Hindlimb muscle (tissue), 1 donor: Measurements from ENCODE around the gene L2HGDH. TPM values are rescaled to one million over a fixed set of nuclear protein-coding genes. Genes with fewer than 3 reads are reported as not detected.

Source experiments
- DNase-seq: peaks from one replicate; pipeline ENCODE4 v3.0.0-alpha.2; 2013
- polyA plus RNA-seq: library from polyadenylated mRNA; unstranded; fragments of 120-200 nt; gene quantifications from one replicate; pipeline ENCODE4 v1.2.1, GENCODE V29; 2013; ENCODE audit not compliant: insufficient read length

L2HGDH gene
- polyA plus RNA-seq, 1 donor, result 6.7 TPM

GRCh38 chr14:50225974-50226297, 86.1 kb downstream of the L2HGDH start:
- DNase-seq, result no peak

GRCh38 chr14:50225067-50225973, 86.7 kb downstream of the L2HGDH start:
- peak; percentile 20 for DNase-seq

- no peak for DNase-seq
Measured at GRCh38 chr14:50222055-50222613, 89.9 kb downstream of the L2HGDH start.

- no peak for DNase-seq
Measured at GRCh38 chr14:50218501-50218900, 93.5 kb downstream of the L2HGDH start.

- DNase-seq, result no peak
Measured at GRCh38 chr14:50215416-50215815, 96.6 kb downstream of the L2HGDH start.

GRCh38 chr14:50213795-50214194, 98.2 kb downstream of the L2HGDH start:
- no peak for DNase-seq

- no peak for DNase-seq
Measured at GRCh38 chr14:50212726-50213125, 99.3 kb downstream of the L2HGDH start.

- no peak for DNase-seq
Measured at GRCh38 chr14:50210074-50210473, 102.0 kb downstream of the L2HGDH start.

- no peak for DNase-seq
Measured at GRCh38 chr14:50198499-50198898, 113.5 kb downstream of the L2HGDH start.

GRCh38 chr14:50191499-50191898, 120.5 kb downstream of the L2HGDH start:
- no peak for DNase-seq

Other genes with a start within 250 kb of the L2HGDH start
- gene VCPKMT, start 195.7 kb downstream of the L2HGDH start, polyA plus RNA-seq, result 9.9 TPM
- 39.5 TPM for gene SOS2, start 80.7 kb downstream of the L2HGDH start, polyA plus RNA-seq
- gene DMAC2L, start 95 bp upstream of the L2HGDH start, polyA plus RNA-seq, result 18.5 TPM
- 7.2 TPM for gene CDKL1, start 84.7 kb upstream of the L2HGDH start, polyA plus RNA-seq
- gene MAP4K5, start 220.3 kb upstream of the L2HGDH start, polyA plus RNA-seq, result 27.1 TPM
- 4.4 TPM for gene ATL1, start 247.9 kb upstream of the L2HGDH start, polyA plus RNA-seq